Keratinocyte (primary cell): Measurements from ENCODE around the gene TSHZ2. TPM values are rescaled to one million over a fixed set of nuclear protein-coding genes. Genes with fewer than 3 reads are reported as not detected.

Experiments
- DNase-seq: peaks from one replicate; pipeline ENCODE4 v3.0.0-alpha.2; 2011; ENCODE audit warnings: low read depth, missing footprints, low spot score
- FAIRE-seq: peaks from 2 replicates; lab custom pipeline; 2011; peaks lifted over from hg19 to GRCh38; lab: Jason Lieb, UNC
- H2AFZ ChIP-seq: 2 replicates; pipeline ENCODE4 v1.6.0; 2012; ENCODE audit warnings: low read length, control low read depth, inconsistent platforms; ENCODE audit not compliant: control insufficient read depth
- H3K27ac ChIP-seq: 2 replicates; pipeline ENCODE4 v1.5.1; 2011; ENCODE audit warnings: low read length; ENCODE audit not compliant: control insufficient read depth, insufficient read depth
- H3K27me3 ChIP-seq: 3 replicates; pipeline ENCODE4 v1.6.0; 2011; ENCODE audit warnings: low read length; ENCODE audit not compliant: control insufficient read depth, insufficient read depth; ENCODE audit errors: extremely low read depth
- H3K36me3 ChIP-seq, 2 experiments: 2 replicates in 1 of 2; 3 replicates in 1 of 2; pipeline ENCODE4 v1.5.1; 2011; ENCODE audit warnings: low read length in 2 of 2, mild to moderate bottlenecking in 1 of 2; ENCODE audit not compliant: control insufficient read depth in 2 of 2, insufficient read depth in 2 of 2; ENCODE audit errors: extremely low read depth in 1 of 2
- H3K4me1 ChIP-seq: 3 replicates; pipeline ENCODE4 v1.5.1; 2011; ENCODE audit warnings: low read length; ENCODE audit not compliant: control insufficient read depth, insufficient read depth; ENCODE audit errors: extremely low read depth
- H3K4me2 ChIP-seq: 3 replicates; pipeline ENCODE4 v1.6.0; 2011; ENCODE audit warnings: low read depth, low read length; ENCODE audit not compliant: control insufficient read depth, insufficient read depth; ENCODE audit errors: extremely low read depth
- H3K4me3 ChIP-seq, 3 experiments: fragments of 200-600 bp in 1 of 3; sonication (generic) in 1 of 3; 2 replicates in 2 of 3; 3 replicates in 1 of 3; pipeline ENCODE4 v1.5.1; 2011 to 2016; ENCODE audit warnings: low read length in 3 of 3, mild to moderate bottlenecking in 3 of 3, control low read depth in 2 of 3, inconsistent platforms in 1 of 3, low read depth in 1 of 3, mixed read lengths in 1 of 3, mixed run types in 1 of 3, moderate library complexity in 1 of 3; ENCODE audit not compliant: control insufficient read depth in 2 of 3, insufficient read depth in 2 of 3; ENCODE audit errors: extremely low read depth in 1 of 3
- H3K79me2 ChIP-seq: 2 replicates; pipeline ENCODE4 v1.6.0; 2012; ENCODE audit warnings: low read length; ENCODE audit not compliant: control insufficient read depth, insufficient read depth
- H3K9ac ChIP-seq: 3 replicates; pipeline ENCODE4 v1.6.0; 2011; ENCODE audit warnings: low read length; ENCODE audit not compliant: control insufficient read depth, insufficient read depth; ENCODE audit errors: extremely low read depth
- H3K9me1 ChIP-seq: 3 replicates; pipeline ENCODE4 v1.6.0; 2011; ENCODE audit warnings: low read length; ENCODE audit not compliant: control insufficient read depth, insufficient read depth; ENCODE audit errors: extremely low read depth
- H3K9me3 ChIP-seq: 2 replicates; pipeline ENCODE4 v1.5.1; 2012; ENCODE audit warnings: low read depth, low read length; ENCODE audit not compliant: control insufficient read depth
- H4K20me1 ChIP-seq: 3 replicates; pipeline ENCODE4 v1.6.0; 2011; ENCODE audit warnings: low read length; ENCODE audit not compliant: control insufficient read depth, insufficient read depth; ENCODE audit errors: extremely low read depth
- CTCF ChIP-seq, 3 experiments: IDR thresholded peaks in 1 of 3; conservative IDR thresholded peaks in 1 of 3; optimal IDR thresholded peaks in 1 of 3; 2 replicates in 2 of 3; 3 replicates in 1 of 3; pipeline versions ENCODE3 to v1.5.1; 2011; ENCODE audit warnings: low read length in 3 of 3, mild to moderate bottlenecking in 3 of 3, moderate library complexity in 2 of 3, control low read depth in 1 of 3, inconsistent platforms in 1 of 3; ENCODE audit not compliant: insufficient read depth in 2 of 3; ENCODE audit errors: extremely low read depth in 1 of 3
- EZH2 ChIP-seq: IDR thresholded peaks from one replicate; pipeline ENCODE4 v1.6.1; 2012; ENCODE audit warnings: inconsistent platforms, mild to moderate bottlenecking, low read length, moderate library complexity
- dilution Hi-C: fragments of 300-500 bp; cut with MboI; formaldehyde crosslinking; loops from one replicate; pipeline ENCODE4 v1.7.0; 2020; ENCODE audit warnings: low sequenced_read_pairs; ENCODE audit not compliant: extremely low pct_ligation_motif_present
- polyA plus RNA-seq, 5 experiments: library from polyadenylated mRNA; depleted of rRNA in 3 of 5; stranded (reverse) in 3 of 5; stranded (forward) in 1 of 5; unstranded in 1 of 5; fragments of >200 nt; gene quantifications; 1 replicate in 1 of 5; 2 replicates in 3 of 5; 3 replicates in 1 of 5; pipeline versions ENCODE4 v1.2.1 to v1.2.3, GENCODE V29; 2011 to 2012; ENCODE audit warnings: missing spikeins in 2 of 5, low read depth in 1 of 5, low replicate concordance in 1 of 5

Gene TSHZ2
- polyA plus RNA-seq, 1 donor (not counting 4 experiments of a cell fraction or from before 2014, with no cell fraction given), result 1.1 TPM

DNA sequence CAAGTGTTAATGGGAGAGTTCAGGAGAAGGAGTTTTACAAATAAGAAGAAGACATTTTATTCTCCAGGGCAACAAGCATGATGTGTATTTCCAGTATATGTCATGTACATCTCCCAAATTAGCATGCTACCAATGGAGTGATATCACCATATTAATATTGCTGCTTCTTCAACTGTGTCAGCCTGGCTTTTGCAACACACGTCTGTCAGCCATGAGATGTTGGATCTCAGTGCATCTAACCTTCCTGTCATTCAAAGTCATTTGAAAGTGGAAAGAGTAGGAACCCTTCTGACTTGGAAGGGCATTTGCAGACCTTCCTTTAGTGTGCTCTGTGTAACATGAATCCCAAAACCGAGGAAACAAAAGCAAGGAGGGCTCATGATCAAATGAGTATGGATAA is 337.4 kb downstream of the TSHZ2 start:
- H3K4me1 ChIP-seq, result no peaks in the 10 kb centered on the region
- no peaks in the 10 kb centered on the region for H4K20me1 ChIP-seq
- FAIRE-seq (no peak), DNase-seq (no peak)
- H3K4me3 ChIP-seq, result no peak overlapping the region
- no peak overlapping the region for H3K27ac ChIP-seq
- dilution Hi-C loops, result no loop called here
- TF ChIP-seq EZH2 (no peak), CTCF (optimal IDR thresholded peaks at IDR 0.05 in 1 of 3, IDR thresholded peaks at IDR 0.05 in 1 of 3, conservative IDR thresholded peaks at IDR 0.05 in 1 of 3; ENCODE audit: extremely low read depth in 1 of 3, insufficient read depth in 2 of 3, low read length in 3 of 3) (no peak)
- H3K79me2 ChIP-seq, result no peaks in the 10 kb centered on the region
- H2AFZ ChIP-seq, result no peak overlapping the region
- no peak overlapping the region for H3K9ac ChIP-seq
- no peaks in the 10 kb centered on the region for H3K27me3 ChIP-seq
- H3K4me2 ChIP-seq, result no peak overlapping the region
- H3K9me3 ChIP-seq, result no peaks in the 10 kb centered on the region
- no peaks in the 10 kb centered on the region for H3K9me1 ChIP-seq
- no peaks in the 10 kb centered on the region for H3K36me3 ChIP-seq

DNA sequence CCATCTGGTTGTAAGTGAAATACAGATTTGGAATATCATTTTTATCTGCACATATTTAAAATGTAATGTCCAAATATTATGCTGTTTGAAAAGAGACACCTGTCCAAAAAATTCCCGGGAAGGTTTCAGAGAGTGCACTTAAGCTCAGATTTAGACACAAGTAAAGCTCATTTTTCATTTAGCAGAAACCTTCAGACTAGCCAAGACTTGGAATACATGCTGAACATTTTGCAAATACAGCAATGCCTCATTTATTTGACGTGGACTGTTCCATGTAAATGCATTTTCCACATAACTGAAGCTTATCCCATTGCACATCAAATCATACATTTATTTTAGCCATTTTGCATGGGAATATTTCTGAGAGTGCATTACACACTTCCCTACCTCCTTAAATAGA is 340.8 kb downstream of the TSHZ2 start:
- DNase-seq, result no peak
- no peaks in the 10 kb centered on the region for H3K4me1 ChIP-seq
- H3K9me3 ChIP-seq, result no peaks in the 10 kb centered on the region
- H3K27me3 ChIP-seq, result no peaks in the 10 kb centered on the region
- no peaks in the 10 kb centered on the region for H3K79me2 ChIP-seq
- H3K4me2 ChIP-seq, result no peak overlapping the region
- H3K9ac ChIP-seq, result no peak overlapping the region
- H4K20me1 ChIP-seq, result no peaks in the 10 kb centered on the region
- H3K4me3 ChIP-seq, result no peak overlapping the region
- no peak overlapping the region for H2AFZ ChIP-seq
- TF ChIP-seq CTCF (optimal IDR thresholded peaks at IDR 0.05 in 1 of 3, IDR thresholded peaks at IDR 0.05 in 1 of 3, conservative IDR thresholded peaks at IDR 0.05 in 1 of 3; ENCODE audit: extremely low read depth in 1 of 3, insufficient read depth in 2 of 3, low read length in 3 of 3) (no peak), EZH2 (no peak)
- FAIRE-seq, result no peak
- dilution Hi-C loops, result no loop called here
- H3K36me3 ChIP-seq, result no peaks in the 10 kb centered on the region
- no peak overlapping the region for H3K27ac ChIP-seq
- no peaks in the 10 kb centered on the region for H3K9me1 ChIP-seq
